Activated T-cell treated with anti-CD3 and anti-CD28 coated beads, Interleukin-2, amount 50 U/mL, for 1 hour (primary cell): Measurements from ENCODE around the gene APLNR.

Experiments
- DNase-seq: peaks from one replicate; pipeline ENCODE4 v3.0.0-alpha.2; 2020

APLNR gene

DNA sequence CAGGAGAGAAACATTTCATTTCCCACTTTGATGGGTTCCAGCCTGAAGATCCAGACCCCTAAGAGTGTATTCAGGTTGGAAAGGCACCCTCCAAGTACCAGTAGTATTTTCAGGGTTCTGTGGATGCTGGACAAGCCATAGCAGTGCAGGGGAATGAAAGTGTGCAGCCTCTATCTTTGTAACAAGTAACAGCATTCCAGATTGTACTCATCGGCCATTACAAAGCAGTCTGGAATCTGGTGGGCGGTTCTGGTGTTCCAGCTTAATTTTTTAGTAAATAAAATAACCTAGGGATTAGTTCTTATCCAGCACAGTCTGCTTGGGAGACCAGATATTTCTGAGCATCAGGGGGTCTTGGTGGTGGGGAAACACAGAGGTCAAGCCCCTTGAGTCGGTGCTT is 22.6 kb downstream of the APLNR start:
- no peak for DNase-seq

GRCh38 chr11:57214098-57214417 is 23.0 kb downstream of the APLNR start:
- DNase-seq: no peak

GRCh38 chr11:57213342-57214097 is 23.5 kb downstream of the APLNR start:
- DNase-seq: no peak

DNA sequence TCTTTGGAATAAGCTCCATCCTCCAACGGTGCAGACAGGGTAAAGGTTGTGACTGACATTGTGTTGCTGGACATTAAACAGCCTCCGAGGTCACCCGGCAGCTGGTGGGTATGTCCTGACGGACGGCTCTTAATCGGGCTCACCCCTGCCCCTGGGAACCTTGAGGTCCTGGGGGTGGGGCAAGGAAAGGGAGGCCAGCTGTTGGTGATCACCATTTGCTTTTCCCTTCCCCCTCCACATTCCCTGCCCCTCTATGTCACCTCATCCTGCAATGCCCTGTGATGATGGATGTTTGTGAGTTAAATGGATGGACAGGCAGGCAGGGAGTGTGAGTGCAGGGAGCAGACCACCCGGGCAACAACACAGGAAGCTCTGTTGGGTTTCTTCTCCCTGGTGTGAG is 26.3 kb downstream of the APLNR start:
- no peak for DNase-seq

- DNase-seq: no peak
Measured at GRCh38 chr11:57207168-57207567, 29.9 kb downstream of the APLNR start.

- no peak for DNase-seq
Measured at GRCh38 chr11:57205041-57205641, 31.9 kb downstream of the APLNR start.

DNA sequence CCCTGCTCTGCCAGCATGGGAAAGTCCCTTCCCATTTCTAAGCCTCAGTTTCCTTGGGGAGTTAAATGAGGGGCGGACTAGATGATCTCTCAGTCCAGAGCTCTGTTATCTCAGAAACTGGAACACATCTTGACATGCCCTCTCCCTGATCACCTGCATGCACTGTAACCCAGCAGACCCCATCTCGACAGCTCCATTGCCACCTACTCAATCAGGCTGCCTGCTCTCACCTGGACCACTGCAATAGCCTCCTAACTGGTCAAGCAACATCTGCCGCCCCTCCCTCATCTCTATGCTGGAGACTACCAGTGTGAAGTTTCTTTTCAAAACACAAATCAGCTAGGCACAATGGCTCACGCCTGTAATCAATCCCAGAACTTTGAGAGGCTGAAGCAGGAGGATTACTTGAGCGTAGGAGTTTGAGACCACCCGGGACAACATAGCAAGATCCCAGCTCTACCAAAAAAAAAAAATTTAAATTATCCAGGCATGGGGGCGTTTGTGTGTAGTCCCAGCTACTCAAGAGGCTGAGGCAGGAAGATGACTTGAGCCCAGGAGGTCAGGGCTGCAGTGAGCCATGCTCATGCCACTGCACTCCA is 33.1 kb downstream of the APLNR start:
- DNase-seq: no peak

DNA sequence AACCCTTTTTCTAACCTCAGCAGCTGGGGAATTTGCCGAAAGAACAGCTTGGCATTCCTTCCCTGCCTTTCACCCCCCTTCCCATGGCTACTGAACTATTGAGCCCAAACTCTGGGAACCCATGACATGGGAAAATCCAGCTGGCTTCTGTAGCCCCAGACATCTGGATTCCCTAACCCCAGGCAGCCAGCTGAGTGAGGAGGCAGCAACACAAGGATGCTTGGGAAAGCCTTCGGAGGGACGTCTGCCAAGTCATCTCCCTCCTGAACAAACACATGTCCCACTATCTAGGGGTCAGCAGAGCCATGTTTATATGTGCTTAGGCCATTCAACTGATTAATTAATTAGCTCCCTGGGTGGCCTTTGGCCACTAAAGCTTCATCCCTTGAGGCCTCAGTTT is 33.7 kb downstream of the APLNR start:
- no peak for DNase-seq

- DNase-seq: no peak
Measured at GRCh38 chr11:57202281-57202680, 34.8 kb downstream of the APLNR start.

GRCh38 chr11:57200917-57201316 is 36.1 kb downstream of the APLNR start:
- DNase-seq: no peak

DNA sequence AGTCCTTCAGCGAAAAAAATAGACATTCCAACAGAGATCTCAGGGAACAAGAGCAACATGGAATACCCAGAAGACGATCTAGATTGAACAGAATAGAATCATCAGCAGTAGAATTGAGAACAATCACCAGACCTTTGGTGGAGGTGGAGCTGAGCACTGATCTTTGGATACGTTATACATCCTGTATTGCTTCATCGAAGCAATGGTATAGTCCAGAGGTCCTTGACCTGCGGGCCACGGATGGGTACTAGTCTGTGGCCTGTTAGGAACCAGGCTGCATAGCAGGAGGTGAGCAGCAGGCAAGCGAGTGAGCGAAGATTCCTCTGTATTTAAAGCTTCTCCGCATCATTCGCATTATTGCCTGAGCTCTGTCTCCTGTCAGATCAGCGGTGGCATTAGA is 37.7 kb downstream of the APLNR start:
- DNase-seq: no peak

GRCh38 chr11:57197762-57198161 is 39.3 kb downstream of the APLNR start:
- no peak for DNase-seq

DNA sequence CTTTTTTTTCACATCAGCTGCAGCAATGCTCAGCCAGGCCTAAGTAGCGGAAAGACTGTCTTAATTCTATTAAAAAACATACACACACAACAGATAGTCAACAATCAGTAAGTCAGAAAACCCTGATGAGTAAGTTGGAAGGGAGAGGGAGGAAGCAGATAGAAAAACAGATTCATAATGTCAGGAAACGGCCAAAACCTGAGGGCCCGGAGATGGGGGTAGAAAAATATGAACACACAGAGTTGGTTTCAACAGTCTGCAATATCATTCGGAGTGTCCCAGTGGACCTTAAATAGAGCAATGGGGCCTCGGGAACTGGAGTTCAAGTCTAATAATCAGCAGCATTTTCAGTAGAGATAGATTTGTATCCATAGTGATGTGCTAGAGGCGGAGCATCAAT is 40.5 kb downstream of the APLNR start:
- no peak for DNase-seq

GRCh38 chr11:57192316-57192715 is 44.7 kb downstream of the APLNR start:
- DNase-seq: no peak

DNA sequence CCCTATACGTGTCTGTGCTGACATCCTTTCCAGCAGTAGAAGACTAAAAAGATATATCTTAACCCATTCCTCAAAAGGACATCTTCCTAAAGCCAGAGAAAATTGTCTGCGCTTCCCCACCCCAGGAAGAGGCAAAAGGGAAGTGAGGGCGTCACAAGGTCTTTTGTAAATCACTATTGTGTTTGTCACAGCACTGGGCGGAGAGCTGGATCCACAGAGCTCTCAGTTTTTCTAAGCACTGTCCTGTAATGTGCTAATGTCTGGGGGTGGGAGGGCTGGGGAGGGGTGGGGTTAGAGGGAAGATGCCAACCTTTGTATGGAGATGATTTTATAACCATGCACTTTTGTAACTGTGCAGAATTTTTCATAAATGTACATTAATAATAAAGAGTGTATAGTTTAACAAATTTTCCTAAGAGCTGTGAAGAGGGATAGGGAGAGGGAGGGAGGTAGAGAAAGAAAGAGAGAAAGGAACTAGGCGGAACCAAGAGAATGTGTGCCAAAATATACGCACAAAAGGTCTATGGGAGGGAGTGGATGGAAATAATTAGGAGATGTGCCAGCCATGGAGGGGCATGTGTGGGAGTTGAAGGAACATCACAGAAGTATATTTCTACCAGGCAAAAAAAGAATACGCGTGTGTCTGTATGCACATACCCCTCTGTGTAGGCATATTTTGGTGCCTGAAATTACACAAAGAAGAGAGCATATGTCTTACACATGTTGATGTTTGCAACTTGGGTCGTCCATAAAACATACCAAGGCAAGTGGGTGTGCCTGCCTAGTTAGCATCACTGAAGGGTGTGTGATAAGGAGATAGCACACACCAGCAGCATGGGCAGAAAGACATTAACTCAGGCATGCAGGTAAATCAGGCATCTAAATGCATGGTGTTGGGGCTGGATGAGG is 45.5 kb downstream of the APLNR start:
- DNase-seq: no peak

- no peak for DNase-seq
Measured at GRCh38 chr11:57190548-57190947, 46.5 kb downstream of the APLNR start.
